Epithelial cell of esophagus (primary cell): ENCODE results near the gene FBXW2.

ENCODE experiments used
- DNase-seq: peaks from one replicate; pipeline ENCODE4 v3.0.0; 2010; ENCODE audit warnings: low read depth
- H3K4me3 ChIP-seq: 2 replicates; pipeline ENCODE4 v1.5.1; 2011; ENCODE audit warnings: mild to moderate bottlenecking, low read length, control low read depth
- TF ChIP-seq, protein P1 (sequence below): IDR thresholded peaks from 2 replicates; pipeline ENCODE4 v1.5.1; 2011; ENCODE audit warnings: low read depth, mild to moderate bottlenecking, low read length, control low read depth, inconsistent platforms; ENCODE audit not compliant: insufficient read depth; ENCODE audit errors: missing control alignments

FBXW2 gene

DNA sequence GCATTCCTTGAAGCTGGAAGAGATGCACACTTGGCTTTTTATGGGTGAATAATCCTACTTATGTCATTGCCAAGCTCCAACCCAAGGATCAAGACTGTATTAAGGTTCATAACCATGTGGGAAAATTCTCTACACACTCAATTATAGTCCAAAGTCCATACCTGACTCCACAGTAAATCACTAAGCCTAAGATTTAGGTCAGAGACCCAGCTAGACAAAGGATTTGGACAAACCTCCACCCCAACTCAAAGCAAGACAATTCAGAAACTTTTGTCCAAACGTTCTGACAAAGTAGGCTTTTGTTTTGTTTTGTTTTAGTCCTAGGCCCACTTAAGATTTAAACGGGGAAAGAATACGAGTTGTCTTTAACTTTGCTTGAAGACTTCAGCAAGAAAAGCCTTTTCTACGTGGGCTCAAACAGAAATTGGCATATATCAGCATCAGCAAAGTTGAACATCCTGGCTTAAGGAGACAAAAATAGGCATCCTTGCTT lies 80.6 kb downstream of the FBXW2 start:
- H3K4me3 ChIP-seq = peak overlapping the region; percentile 79

DNA sequence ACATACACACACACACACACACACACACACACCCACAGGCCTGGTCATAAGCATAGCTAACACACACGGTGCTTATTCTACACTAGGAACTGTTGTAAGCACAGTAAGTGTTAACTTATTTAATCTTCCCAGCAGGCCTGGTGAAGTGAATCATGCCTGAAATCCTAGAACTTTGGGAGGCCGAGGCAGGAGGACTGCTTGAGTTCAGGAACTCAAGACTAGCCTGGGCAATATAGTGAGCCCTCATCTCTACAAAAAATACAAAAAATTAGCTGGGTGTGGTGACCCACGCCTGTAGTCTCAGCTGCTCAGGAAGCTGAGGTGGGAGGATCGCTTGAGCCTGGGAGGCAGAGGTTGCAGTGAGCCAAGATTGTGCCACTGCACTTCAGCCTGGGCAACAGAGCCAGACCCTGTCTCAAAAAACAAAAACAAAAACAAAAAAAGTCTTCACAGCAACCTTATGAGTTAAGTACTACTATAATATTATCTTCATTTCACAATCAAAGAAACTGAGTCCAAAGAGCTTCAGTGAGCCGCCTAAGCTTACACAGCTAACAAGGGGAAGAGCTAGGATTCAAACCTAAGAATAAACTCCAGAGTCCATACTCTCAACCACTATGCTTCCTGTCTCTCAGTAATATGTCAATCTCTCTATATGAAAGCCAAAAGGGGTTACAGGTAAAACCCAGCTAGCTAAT lies 81.2 kb downstream of the FBXW2 start:
- TF ChIP-seq, protein P1, sequence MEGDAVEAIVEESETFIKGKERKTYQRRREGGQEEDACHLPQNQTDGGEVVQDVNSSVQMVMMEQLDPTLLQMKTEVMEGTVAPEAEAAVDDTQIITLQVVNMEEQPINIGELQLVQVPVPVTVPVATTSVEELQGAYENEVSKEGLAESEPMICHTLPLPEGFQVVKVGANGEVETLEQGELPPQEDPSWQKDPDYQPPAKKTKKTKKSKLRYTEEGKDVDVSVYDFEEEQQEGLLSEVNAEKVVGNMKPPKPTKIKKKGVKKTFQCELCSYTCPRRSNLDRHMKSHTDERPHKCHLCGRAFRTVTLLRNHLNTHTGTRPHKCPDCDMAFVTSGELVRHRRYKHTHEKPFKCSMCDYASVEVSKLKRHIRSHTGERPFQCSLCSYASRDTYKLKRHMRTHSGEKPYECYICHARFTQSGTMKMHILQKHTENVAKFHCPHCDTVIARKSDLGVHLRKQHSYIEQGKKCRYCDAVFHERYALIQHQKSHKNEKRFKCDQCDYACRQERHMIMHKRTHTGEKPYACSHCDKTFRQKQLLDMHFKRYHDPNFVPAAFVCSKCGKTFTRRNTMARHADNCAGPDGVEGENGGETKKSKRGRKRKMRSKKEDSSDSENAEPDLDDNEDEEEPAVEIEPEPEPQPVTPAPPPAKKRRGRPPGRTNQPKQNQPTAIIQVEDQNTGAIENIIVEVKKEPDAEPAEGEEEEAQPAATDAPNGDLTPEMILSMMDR = no peak
- peak overlapping the region; percentile 79 for H3K4me3 ChIP-seq
- peak; percentile 55 for DNase-seq

More for the DNA sequence above, 80.6 kb downstream of the FBXW2 start:
- DNase-seq = peak; percentile 9
- TF ChIP-seq, protein P1 = no peak

DNA sequence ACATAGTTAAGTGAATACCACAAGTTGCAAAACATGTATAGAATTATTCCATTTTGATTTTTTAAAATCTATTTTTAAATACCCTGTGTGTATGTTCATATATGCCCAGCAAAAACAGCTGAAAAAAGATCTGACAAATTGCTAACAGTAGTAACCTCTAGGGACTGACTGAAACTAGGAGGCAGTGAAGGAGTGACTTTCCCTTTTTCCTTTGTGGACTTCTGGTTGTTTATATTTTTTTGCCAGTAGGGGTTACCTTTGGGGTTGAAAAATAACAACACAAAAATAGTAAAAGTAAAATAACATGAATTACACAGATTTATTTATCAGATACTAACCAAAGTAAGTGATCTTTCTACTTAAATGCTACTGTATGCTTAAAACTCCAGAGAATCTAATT lies 81.9 kb downstream of the FBXW2 start:
- no peak overlapping the region for H3K4me3 ChIP-seq
- peak; percentile 13 for DNase-seq
- TF ChIP-seq, protein P1 = peak; percentile 13

DNA sequence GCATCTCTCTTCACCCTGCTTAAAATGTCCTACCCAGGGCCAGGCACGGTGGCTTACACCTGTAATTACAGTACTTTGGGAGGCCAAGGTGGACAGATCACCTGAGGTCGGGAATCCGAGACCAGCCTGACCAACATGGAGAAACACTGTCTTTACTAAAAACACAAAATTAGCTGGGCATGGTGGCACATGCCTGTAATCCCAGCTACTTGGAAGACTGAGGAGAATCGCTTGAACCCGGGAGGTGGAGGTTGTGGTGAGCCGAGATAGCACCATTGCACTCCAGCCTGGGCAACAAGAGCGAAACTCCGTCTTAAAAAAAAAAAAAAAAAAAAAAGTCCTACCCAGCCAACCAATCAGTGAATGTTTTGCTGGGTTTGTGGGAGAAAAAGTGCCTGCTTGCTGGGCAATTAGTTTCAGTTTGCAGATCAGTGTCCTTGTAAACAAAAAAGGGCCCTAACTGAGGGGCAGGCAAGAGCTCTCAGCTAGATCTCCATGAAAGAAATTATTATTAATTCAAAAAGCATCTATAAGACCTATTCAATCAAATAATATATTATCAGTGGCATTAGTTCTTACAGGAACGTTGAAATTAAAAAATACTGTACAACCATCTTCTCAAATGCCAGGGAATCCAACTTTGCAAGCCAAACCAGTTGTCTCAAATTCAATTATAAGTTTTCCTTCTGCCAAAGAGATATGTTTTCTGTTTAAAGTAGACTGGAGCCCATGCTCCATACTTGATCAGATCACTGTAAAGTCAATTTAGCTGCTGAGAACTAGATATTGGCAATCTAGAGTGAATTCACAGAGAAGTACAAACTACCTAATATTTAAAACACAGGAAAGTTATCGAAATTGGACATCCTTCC lies 82.9 kb downstream of the FBXW2 start:
- TF ChIP-seq, protein P1 = no peak
- peak overlapping the region; percentile 21 for H3K4me3 ChIP-seq
- DNase-seq = peak; percentile 43

DNA sequence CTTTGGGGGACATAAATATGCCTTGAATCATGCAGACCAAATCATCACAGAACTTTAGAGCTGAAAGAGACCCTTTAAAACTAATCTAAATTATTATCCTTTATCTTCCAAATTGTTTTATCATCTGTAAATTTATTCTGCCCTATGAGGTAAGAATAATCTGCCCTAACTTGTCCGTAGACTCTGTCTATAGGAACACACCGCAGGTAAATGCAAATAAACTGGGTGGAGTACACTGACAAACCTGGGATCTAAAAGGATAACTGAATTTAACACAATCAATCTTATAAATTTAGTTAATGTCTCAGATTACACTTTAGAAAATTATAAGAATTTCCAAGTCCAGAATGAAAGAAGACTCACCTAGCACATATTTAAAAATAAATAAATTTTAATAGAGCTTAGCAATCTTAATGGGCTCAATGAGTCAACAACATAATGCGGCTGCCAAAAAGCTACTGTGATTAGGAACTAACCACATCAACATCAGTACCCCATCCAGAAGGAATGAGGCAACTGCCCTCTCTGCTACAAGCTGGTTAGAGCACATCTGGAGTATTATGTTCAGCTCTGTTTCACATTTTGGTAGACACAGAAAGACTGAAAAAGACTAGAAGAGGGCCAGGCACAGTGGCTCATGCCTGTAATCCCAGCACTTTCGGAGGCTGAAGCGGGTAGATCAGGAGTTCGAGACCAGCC lies 84.5 kb downstream of the FBXW2 start:
- H3K4me3 ChIP-seq = no peak overlapping the region
- TF ChIP-seq, protein P1 = no peak
- peak; percentile 91 for DNase-seq

DNA sequence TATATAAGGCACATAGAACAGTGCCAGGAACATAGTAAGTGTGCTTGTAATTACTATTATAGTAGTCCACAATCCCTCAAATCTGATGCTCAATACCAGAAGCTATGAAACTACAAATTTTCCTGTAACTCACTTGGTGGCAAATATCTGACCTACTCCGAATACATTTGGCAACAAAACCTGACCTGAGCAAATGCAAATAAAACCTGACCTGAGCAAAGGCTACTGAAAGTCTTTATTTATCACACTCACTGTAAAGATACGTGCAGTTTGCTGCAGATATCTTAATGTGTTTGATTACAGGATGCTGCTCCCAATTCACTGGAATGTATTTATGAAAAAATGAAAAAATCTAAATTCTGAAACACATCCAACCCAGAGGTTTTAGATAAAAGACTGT lies 86.0 kb downstream of the FBXW2 start:
- TF ChIP-seq, protein P1 = no peak
- no peak for DNase-seq
- H3K4me3 ChIP-seq = no peak overlapping the region
